Astrocyte of the cerebellum (primary cell): ENCODE results near the gene DSG2.

Source experiments
- DNase-seq: peaks from one replicate; pipeline ENCODE4 v3.0.0-alpha.2; 2011; ENCODE audit warnings: low read depth
- H3K4me3 ChIP-seq: 2 replicates; pipeline ENCODE4 v1.5.1; 2011; ENCODE audit warnings: mild to moderate bottlenecking, low read depth, low read length, moderate library complexity
- in situ Hi-C: cut with HindIII; loops from 2 replicates; pipeline ENCODE4 v1.10.0; 2017; ENCODE audit warnings: low sequenced_read_pairs
- TF ChIP-seq, protein P1 (sequence below): IDR thresholded peaks from 2 replicates; pipeline ENCODE4 v1.5.1; 2012; ENCODE audit warnings: low read length, low read depth, moderate library complexity, mild to moderate bottlenecking; ENCODE audit errors: missing control alignments

Gene DSG2

DNA sequence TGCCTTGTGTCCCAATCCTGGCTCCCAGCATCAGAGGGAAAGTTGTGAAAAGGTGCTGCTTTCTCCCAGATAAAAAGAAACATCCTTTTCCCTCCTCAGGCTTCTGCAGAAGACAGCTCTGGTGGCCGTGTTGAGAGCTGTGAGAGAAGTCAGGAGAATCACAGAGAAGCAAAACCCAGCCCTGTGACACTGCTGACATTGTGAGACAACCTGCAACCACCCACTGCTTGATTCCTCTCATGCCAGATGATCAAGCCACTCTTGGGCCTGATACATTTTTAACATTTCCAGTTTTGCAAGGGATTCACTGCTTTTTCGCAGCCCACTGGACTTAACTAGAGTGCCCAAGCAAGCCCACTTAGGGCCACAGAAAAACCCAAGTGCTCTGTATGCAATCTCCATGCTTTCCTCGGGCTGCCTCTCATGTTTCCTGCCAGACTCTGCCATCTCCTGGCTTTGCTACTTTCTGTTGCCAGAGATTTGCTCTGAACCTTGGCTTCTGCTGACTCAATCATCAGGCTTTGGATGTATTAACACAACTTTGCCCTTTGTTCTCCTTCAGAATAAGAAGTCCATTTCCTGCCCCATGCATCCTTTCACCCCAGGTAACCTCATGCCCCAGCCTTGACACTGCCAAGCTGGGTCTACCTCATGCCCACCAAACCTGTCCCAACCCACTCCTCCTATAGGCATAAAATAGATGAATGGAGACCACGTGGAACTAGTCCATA is 68.8 kb downstream of the DSG2 start:
- in situ Hi-C loops, result no loop called here

DNA sequence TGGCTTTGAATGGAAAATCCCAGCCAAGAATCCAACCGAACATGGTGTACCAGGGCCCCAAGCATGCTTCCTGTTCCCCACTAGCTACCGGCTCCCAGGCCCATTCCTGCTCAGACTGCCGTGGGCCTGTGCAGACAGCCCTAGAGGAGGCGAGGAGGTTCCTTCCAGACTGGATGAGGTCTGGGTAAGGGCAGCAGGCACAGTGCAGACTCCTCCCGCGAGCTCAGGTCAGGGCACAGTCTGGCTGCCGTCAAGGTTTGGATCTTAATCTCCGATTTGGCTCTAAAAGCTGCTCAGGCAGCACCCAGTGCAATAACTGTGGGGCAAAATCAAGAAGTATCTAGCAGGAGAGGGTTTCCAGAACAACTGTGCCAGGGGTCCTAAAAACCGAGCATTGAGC is 74.4 kb downstream of the DSG2 start:
- TF ChIP-seq, protein P1, sequence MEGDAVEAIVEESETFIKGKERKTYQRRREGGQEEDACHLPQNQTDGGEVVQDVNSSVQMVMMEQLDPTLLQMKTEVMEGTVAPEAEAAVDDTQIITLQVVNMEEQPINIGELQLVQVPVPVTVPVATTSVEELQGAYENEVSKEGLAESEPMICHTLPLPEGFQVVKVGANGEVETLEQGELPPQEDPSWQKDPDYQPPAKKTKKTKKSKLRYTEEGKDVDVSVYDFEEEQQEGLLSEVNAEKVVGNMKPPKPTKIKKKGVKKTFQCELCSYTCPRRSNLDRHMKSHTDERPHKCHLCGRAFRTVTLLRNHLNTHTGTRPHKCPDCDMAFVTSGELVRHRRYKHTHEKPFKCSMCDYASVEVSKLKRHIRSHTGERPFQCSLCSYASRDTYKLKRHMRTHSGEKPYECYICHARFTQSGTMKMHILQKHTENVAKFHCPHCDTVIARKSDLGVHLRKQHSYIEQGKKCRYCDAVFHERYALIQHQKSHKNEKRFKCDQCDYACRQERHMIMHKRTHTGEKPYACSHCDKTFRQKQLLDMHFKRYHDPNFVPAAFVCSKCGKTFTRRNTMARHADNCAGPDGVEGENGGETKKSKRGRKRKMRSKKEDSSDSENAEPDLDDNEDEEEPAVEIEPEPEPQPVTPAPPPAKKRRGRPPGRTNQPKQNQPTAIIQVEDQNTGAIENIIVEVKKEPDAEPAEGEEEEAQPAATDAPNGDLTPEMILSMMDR, result no peak
- no peak overlapping the region for H3K4me3 ChIP-seq
- DNase-seq, result no peak
- in situ Hi-C loops, result no loop called here

More for the DNA sequence above, 68.8 kb downstream of the DSG2 start:
- no peak for DNase-seq
- H3K4me3 ChIP-seq, result no peak overlapping the region
- TF ChIP-seq, protein P1, result no peak

DNA sequence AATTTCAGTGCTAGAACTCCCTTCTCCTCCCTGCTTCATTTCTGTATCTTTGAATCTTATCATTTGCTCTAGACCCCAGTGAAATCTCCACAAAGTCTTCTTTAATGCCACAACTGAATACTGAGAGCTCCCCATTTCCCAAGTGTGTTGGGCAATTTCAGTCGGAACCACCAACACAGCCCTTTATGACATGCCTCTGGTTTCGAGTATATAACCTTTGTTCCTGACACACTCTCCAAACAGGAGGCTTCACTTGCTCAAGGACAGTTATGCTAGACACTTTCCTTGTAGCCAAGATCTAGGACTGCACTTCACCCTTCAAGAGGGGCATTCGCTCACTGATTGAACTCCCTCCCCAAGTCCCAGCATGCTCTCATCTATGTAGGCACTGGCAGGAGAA is 75.1 kb downstream of the DSG2 start:
- in situ Hi-C loops, result no loop called here
- no peak for DNase-seq
- TF ChIP-seq, protein P1, result no peak
- H3K4me3 ChIP-seq, result no peak overlapping the region

DNA sequence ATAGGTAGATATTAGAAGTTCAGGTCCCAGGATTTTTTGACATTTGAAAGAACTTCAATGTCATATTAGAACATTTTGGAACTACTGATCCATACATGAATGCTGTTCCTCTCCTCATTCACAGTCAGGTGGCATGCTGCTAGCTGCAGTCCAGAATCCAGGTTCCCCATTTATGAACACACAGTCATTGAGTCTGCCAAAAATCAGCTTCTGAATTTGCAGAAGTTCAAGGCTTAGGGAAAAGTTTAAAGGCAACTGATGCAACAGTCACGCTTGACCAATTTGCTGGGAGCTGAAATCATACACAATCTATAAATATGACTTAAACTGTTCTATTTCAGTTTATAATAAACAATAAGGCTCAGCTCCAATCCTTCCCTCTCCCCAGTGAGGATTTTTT is 76.4 kb downstream of the DSG2 start:
- DNase-seq, result no peak
- TF ChIP-seq, protein P1, result no peak
- no peak overlapping the region for H3K4me3 ChIP-seq
- in situ Hi-C loops, result no loop called here

DNA sequence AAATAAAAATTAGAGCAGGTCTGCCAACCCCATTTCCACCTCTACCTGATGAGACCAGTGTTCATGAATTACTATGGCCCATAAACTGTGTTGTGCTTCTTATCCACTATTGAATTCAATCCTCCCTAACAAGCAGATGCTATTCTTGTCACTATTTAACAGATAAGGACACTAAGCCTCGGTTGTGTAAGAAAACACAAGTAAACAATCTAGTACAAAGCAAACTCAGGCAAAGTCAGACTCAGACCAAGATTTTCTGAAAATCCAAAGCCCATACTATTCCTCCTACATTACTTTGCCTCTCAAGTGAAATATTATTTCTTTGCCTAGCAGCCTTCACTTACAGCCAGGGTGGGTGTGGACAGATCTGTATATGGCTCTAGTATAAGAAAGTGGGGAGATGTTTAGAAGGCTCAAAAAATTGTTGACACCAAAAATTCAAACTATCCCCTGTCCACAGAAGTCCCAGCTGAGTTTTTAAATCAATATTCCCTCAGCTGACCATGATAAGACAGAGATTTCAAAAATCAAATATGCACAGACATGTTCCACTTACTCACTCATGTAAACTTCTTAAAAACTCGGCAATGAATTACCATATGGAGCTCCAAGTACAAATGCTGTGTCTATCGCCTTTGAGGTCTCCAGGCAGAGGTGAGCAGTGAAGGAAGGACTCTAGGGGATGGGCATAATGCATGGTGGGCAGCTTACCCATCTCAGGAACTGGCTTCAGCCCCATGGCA is 77.7 kb downstream of the DSG2 start:
- no peak overlapping the region for H3K4me3 ChIP-seq
- in situ Hi-C loops, result loop anchor here (5.0 kb wide), 1 partner anchor 37 kb away; no protein-coding TSS in a partner anchor
- TF ChIP-seq, protein P1, result no peak
- DNase-seq, result no peak

DNA sequence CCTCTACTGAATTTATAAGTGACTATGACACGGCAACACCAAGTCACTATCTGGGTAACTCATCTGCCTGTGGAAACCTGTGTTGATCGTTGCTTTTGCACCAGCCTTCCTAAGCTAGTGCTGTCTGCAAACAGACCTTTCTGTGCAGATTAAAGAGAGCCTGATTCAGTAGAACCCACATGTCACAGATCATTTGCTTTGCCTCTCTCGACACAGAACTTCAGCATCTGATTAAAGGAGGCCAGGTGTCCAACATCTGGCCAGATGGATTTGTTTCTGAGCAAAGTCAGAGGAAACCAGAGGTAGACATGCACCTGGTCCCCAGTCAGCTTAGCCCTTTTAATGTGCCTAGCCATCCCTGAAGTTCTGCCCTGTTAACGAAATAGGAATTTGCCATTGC is 78.7 kb downstream of the DSG2 start:
- TF ChIP-seq, protein P1, result no peak

More for the DNA sequence above, 78.7 kb downstream of the DSG2 start:
- in situ Hi-C loops, result loop anchor here (5.0 kb wide), 1 partner anchor 36 kb away; no protein-coding TSS in a partner anchor
- H3K4me3 ChIP-seq, result no peak overlapping the region
- no peak for DNase-seq
